GM19455 (cell line): ENCODE results near the gene IL15RA.
"Not testable (repeated sequence)": the region's sequence is repeated elsewhere in the genome, so short reads cannot be mapped to it uniquely, and the experiment has no call there.

Source experiments
- ATAC-seq: cut with Tn5 transposase; IDR thresholded peaks from one replicate; pipeline ENCODE4 v1.9.1; 2021; ENCODE audit not compliant: unreplicated experiment

IL15RA gene

GRCh38 chr10:5930272-5930671, 47.1 kb downstream of the IL15RA start:
- ATAC-seq, result no peak

GRCh38 chr10:5929442-5929841, 47.9 kb downstream of the IL15RA start:
- no peak for ATAC-seq

GRCh38 chr10:5927306-5927705, 50.0 kb downstream of the IL15RA start:
- no peak for ATAC-seq

GRCh38 chr10:5924889-5925288, 52.5 kb downstream of the IL15RA start:
- ATAC-seq, result no peak

- no peak for ATAC-seq
Measured at GRCh38 chr10:5921746-5922145, 55.6 kb downstream of the IL15RA start.

- no peak for ATAC-seq
Measured at GRCh38 chr10:5919568-5919967, 57.8 kb downstream of the IL15RA start.

- ATAC-seq, result no peak
Measured at GRCh38 chr10:5918763-5919162, 58.6 kb downstream of the IL15RA start.

- no peak for ATAC-seq
Measured at GRCh38 chr10:5917305-5917704, 60.0 kb downstream of the IL15RA start.

GRCh38 chr10:5915451-5915850, 61.9 kb downstream of the IL15RA start:
- no peak for ATAC-seq

- no peak for ATAC-seq
Measured at GRCh38 chr10:5913736-5914135, 63.6 kb downstream of the IL15RA start.

GRCh38 chr10:5911670-5912069, 65.7 kb downstream of the IL15RA start:
- no peak for ATAC-seq

GRCh38 chr10:5910323-5911100, 66.8 kb downstream of the IL15RA start:
- ATAC-seq, result no peak

- ATAC-seq, result not testable (repeated sequence)
Measured at GRCh38 chr10:5908676-5909075, 68.7 kb downstream of the IL15RA start.

- ATAC-seq, result no peak
Measured at GRCh38 chr10:5906651-5907050, 70.7 kb downstream of the IL15RA start.

- no peak for ATAC-seq
Measured at GRCh38 chr10:5905854-5906507, 71.4 kb downstream of the IL15RA start.

GRCh38 chr10:5904227-5904626, 73.1 kb downstream of the IL15RA start:
- ATAC-seq, result peak; percentile 96

- ATAC-seq, result no peak
Measured at GRCh38 chr10:5903563-5903962, 73.8 kb downstream of the IL15RA start.

GRCh38 chr10:5902511-5903274, 74.7 kb downstream of the IL15RA start:
- ATAC-seq, result no peak
